Panc1 (cell line): ENCODE results near the gene ULBP2.

Experiments
- POLR2AphosphoS5 ChIP-seq: IDR thresholded peaks from 2 replicates; pipeline ENCODE4 v1.6.1; 2012; ENCODE audit warnings: mild to moderate bottlenecking, low read depth, low read length, moderate library complexity
- TF ChIP-seq, protein P1 (sequence below): fragments of 450-650 bp; IDR thresholded peaks from 2 replicates; pipeline ENCODE4 v1.5.1; 2017; ENCODE audit warnings: mild to moderate bottlenecking

DNA sequence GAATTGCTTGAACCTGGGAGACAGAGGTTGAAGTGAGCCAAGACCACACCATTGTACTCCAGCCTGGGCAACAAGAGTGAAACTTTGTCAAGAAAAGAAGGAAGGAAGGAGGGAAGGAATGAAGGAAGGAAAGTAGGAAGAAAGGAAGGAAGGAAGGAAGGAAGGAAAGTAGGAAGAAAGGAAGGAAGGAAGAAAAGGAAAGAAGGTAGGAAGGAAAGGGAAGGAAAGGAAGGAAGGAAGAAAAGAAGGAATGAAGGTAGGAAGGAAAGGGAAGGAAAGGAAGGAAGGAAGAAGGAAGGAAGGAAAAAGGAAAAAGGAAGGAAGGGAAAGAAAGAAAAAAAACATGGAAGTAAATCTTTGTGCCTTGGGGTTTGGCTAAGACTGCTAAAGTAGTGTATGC, 33.6 kb downstream of the ULBP2 start:
- no peak for TF ChIP-seq POLR2AphosphoS5
- TF ChIP-seq, protein P1, sequence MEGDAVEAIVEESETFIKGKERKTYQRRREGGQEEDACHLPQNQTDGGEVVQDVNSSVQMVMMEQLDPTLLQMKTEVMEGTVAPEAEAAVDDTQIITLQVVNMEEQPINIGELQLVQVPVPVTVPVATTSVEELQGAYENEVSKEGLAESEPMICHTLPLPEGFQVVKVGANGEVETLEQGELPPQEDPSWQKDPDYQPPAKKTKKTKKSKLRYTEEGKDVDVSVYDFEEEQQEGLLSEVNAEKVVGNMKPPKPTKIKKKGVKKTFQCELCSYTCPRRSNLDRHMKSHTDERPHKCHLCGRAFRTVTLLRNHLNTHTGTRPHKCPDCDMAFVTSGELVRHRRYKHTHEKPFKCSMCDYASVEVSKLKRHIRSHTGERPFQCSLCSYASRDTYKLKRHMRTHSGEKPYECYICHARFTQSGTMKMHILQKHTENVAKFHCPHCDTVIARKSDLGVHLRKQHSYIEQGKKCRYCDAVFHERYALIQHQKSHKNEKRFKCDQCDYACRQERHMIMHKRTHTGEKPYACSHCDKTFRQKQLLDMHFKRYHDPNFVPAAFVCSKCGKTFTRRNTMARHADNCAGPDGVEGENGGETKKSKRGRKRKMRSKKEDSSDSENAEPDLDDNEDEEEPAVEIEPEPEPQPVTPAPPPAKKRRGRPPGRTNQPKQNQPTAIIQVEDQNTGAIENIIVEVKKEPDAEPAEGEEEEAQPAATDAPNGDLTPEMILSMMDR = no peak
